GM18517 (cell line): ENCODE data around the gene SNX18.
"Not testable (repeated sequence)": the region's sequence is repeated elsewhere in the genome, so short reads cannot be mapped to it uniquely, and the experiment has no call there.

Source experiments
- ATAC-seq: cut with Tn5 transposase; IDR thresholded peaks from one replicate; pipeline ENCODE4 v1.9.1; 2021; ENCODE audit warnings: mild to moderate bottlenecking, moderate library complexity; ENCODE audit not compliant: unreplicated experiment

SNX18 gene

DNA sequence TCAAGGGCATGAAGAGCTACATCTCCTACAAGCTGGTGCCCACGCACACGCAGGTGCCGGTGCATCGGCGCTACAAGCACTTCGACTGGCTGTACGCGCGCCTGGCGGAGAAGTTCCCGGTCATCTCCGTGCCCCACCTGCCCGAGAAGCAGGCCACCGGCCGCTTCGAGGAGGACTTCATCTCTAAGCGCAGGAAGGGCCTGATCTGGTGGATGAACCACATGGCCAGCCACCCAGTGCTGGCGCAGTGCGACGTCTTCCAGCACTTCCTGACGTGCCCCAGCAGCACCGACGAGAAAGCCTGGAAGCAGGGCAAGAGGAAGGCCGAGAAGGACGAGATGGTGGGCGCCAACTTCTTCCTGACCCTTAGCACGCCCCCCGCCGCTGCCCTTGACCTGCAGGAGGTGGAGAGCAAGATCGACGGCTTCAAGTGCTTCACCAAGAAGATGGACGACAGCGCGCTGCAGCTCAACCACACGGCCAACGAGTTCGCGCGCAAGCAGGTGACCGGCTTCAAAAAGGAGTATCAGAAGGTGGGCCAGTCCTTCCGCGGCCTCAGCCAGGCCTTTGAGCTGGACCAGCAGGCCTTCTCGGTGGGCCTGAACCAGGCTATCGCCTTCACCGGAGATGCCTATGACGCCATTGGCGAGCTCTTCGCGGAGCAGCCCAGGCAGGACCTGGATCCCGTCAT lies 1.4 kb downstream of the SNX18 start:
- no peak for ATAC-seq

DNA sequence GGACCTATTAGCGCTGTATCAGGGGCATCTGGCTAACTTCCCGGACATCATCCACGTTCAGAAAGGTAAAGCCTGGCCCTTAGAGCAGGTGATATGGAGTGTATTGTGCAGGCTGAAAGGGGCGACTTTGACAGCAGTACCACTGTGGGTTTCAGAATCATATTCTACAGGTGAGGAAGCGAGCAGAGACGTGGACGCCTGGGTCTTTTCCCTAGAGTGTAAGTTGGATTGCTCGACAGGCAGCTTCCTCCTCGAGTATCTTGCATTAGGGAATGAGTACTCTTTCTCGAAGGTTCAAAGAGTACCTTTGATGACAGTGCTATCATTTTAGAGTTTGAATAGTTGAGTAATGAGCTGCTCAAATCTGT lies 1.9 kb downstream of the SNX18 start:
- no peak for ATAC-seq

DNA sequence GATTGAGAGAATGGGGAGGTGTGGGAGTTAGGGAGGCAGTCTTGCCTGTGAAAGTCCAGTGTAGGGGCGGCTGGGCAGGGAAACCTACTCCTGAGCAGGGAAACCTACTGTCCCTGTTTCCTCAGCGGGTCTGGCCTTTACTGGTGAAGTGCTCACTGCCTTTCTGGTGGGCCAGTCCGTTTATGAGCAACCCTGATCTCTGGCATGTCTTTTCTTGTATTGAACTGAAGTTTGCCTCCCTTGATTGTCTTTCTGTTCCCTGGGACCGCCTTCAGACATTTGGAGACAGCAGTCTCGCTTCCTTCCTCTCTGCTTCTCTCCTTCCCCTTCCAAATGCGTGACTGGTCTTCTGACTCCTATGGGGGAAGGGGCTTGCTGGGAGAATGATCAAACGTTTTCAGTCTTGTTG lies 2.9 kb downstream of the SNX18 start:
- ATAC-seq, result no peak

DNA sequence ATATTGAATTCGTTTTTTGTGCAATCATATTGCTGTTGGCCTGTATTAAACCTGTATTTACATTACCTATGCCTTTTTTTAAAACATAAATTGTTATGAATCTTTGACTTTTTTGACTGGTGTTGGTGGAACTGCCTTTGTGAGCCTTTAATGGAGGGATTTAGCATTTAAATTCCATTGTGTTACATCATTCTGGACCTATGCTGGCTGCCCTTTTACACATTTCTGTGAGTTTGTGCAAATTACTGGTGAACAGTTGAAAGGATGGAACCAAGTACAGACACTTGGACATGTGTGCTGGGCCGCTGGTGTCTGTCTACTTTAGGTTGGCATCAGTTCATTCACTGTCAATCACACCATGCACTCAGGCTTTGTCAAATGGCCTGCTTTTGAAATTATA lies 3.4 kb downstream of the SNX18 start:
- no peak for ATAC-seq

DNA sequence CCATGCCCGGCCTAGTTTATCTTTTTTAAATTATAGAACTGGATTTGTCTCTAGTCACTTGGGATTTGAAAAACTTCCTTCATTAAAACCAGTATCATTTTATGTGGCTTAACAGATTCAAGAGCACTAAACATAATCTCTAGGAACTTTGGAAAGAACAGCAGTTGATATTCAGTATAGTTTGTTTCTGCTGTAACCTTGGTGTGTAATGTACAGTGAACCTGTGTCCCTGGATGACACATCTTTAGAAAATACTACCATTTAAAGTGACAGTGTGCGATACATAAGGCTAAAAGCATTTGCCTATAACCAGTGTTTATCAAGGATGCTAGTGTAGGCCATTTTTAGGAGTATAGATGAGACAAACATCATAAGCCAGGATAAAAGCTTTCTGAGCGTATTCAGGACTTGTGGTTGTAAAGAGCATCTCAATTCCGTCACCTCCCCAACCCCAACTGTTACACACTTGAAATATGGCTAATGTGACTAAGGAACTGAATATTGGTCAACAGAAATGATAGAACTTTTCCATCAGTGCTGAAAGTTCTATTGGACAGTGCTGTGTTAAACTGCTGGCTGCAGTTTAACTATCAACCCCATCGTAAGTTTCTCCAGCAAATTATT lies 4.4 kb downstream of the SNX18 start:
- ATAC-seq, result no peak

DNA sequence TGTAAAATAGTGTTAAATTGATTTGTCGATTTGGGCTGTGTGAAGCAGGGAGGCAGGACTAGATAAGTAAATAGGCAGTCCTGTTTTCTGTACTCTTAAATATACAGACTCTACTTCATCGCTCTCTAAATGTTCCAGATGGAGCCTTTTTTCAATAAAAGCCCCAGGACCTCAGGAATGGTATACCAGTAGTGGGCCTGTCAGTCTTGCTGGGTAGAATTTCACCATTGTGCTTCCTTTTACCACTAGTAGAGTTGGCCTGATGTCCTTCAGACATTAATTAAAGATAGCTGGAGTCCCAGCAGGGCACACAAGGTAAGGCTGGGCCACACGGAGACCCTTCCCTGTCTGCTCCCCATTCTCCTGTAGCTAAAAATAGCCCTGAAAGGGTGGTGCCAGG lies 6.0 kb downstream of the SNX18 start:
- ATAC-seq, result no peak

DNA sequence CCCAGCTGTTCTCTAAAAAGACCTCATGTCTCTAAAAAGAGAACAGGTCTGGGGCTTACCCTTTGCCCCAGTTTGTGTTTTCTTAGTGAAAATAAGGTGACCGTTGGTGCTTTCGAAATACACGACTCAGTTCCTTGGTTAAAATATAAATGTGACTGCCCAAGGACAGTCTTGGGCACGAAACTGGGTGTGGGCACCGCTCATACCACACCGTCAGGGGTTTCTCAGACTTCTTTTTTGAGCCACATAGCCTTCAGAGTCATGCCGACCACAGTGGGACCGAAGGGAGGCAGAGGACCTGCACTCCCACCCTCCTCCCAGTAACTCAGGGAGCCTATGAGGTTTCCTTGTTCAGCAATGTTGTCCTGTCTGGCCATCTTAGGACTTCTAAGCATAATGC lies 6.5 kb downstream of the SNX18 start:
- ATAC-seq, result no peak

DNA sequence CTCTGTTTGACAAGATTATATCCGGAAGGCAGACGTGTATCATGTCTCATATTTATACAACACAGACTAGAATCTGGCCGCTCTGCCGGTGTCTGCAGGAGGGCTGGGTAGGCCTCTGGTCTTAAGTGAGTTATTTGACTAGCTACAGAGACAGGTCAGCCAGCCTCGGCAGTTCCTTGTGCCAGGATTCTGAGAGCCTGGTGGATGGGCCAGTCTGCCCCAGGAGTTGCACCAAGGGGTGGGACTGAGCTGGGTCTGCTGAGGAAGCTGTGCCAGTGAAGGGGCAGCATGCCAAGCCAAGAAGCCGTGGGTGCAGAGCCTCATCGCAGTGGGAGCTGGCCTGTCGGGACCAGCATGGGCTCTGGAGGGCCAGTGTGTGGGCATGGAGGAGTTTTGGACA lies 7.1 kb downstream of the SNX18 start:
- ATAC-seq, result no peak

DNA sequence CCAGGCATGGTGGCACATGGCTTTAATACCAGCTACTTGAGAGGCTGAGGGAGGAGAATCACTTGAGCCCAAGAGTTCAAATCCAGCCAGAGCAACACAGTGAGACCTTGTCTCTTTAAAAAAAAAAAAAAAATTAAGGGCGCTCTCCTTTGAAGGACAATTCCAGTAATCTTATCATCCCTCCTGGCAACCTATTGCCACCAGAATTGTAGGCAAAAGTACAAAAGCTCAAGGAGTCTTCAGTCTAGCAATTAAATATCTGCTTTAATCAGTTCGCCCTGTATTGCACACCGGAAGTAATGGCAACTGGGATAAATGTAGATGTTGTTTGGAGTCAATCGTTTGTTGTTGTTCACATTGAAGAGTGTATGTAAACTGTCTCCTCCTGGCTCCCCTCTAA lies 7.7 kb downstream of the SNX18 start:
- no peak for ATAC-seq

DNA sequence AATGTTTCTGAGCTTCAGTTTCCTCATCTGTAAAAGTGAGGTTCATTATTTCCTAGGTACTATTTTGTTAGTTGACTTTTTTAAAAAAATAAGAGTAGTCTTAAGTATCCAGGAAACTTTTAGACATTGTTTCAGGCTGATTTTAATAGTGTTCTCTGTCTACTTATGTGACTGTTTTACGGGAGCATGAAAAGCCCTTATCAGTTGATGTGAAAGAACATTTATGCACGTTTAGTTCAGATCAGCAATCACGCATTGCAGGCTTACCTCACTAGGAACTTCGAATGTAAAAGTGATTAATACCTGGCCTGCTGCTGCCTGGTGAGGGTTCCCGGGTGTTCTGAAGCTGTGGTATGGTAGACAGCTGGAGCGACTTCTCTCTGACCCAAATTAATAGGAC lies 8.1 kb downstream of the SNX18 start:
- no peak for ATAC-seq

DNA sequence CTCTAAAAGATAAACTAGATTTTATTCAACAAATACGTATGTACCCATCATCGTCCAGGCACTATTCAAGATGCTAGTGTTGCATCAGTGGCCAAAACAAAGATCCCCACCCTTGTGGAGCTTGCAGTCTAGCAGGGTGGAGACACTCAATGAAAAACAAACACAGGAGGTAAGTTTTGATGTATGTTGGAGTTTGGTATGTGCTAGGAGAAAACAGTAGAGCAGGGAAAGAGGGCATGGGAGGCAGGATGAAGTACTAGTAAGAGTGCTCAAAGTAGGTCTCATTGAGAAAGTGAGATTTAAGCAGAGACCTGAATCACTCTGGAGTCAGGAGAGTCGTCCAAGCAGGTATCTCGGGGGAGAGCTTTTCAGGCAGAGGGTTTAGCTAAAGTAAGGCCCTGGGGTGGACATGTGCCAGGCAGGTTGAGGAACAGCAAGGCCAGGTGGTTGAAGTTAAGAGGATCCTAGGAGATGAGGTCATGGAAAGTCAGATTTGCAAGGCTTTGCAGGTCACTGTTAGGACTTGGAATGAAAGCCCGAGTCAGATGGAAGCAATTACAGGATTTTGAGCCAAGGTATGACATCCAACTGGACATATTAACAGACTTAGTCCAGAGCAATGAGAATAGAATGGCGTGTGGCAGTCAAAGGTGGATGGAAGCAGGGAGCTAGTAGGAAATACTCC lies 9.2 kb downstream of the SNX18 start:
- no peak for ATAC-seq

DNA sequence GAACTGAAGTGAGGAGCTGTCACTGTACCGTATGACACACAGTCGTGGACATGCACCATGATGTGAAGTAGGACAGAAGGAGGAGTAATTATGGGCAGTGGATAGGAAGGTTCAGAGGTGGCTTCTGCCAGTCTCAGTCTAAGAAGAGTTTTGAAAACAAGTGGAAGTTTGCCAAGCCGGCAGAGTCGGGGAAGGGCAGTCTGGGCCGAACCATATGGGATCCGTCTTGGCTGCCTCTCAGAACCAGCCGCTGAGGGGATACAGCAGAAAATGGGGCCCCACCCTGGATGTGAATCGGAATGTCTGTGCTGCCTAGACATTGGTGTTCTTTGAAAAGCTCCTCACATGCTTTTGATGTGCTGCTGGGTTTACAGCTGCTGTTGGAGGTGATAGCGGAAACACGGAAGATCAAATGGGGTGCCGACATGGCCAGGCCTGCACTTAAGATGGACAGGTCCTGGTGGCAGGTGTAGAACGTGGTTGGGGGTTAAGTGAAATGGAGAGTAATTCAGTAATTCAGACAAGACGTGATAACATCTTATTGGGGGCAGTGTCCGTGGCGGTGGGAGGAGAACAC lies 11.2 kb downstream of the SNX18 start:
- ATAC-seq, result no peak

DNA sequence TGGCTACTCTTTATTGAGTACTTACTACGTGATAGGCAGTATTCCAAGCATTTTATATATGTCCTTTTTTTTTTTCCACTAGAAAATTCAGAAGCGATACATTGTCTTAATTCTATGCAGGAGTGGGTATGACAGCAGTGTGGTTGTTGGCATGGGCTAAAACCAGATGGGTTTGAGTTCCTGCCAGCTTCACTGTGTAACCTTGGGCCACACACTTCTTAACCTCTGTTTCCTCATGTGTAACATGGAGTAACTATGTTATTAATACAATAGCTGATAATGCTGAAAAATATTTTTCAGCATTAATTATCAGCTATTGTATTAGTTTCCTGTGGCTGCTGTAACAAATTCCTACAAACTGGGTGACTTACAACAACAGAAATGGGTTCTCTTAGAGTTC lies 12.0 kb downstream of the SNX18 start:
- ATAC-seq, result no peak

DNA sequence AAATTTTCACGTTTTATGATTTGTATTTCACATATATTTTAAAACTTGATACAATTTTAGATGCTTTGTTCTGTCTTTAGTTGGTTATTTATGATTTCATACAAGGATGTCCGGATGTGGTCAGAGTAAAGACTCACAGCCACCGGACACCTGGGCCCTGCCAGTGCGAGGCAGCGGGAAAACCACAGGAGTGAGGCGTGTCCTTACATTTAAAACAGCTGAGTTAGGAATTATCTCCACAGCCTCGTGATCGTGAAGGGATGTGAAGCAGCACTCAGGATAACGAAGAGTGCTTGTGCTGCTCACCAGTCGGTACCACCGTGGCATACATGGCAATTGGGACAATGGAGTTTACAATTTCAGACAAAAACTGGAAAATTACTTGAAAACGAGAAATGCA lies 14.0 kb downstream of the SNX18 start:
- no peak for ATAC-seq

DNA sequence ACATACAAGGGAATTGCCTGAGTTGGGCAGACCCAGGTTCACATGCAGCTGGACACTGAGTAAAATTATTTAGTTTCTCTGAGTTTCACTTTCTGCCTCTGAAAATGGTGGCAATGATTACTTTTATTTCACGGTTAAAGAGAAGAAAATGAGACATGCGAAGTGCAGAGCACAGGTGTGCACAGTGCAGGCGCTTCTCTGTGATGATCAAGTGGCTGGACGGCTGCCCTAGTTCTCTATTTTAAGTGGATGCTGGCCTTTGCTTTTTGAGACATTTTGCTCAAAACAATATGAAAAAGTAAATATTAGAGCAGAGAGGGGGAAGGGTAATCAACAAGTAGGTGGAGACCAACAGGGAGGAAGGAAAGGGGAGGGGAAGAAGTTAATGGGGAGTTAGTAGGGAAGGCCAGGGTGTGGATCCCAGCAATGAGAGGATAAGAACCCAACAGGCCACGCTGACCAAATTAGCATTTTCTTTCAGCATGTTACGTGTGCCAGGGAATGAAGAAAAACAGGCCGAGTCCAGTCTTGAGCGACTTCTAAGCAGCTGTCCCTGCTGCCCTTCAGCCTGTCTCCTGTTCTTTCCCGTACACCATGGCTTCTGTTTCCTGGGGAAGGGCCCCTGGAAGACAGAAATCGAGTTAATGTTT lies 16.1 kb downstream of the SNX18 start:
- no peak for ATAC-seq

DNA sequence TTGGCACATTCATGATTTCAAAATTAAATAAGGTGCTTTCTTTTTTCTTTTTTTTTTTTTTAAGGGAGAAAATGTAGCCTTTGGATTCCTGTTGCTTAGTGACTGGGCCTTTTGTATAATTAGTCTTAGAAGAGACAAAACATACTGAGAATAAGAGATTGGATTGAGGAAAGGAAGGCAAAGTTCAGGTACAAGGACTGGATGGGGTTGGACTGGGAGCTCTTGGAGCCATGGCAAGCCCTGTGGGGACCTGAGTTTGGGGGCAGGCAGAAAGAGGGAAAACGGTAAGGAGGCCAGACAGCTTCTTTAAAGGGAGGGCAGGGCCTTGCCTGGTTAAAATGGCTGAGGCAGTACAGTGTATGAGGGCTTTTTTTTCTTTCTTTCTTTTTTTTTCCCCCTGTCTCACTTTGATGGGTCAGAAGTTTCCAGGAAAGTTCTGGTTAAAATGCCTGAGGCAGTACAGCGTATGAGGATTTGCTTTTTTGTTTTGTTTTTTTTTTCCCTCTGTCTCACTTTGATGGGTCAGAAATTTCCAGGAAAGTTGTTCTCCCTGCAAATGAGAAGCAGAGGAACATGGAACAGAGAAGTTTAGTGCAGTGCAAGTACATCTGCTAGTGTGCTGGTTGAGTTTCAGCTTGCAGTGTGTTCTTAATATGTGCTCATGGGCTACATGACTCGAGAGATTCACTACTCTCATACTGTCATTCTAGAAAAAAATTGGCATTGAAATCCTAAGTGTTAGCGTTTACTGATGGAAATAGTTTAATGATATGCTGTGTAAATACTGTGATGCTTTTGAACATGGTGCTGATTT lies 16.8 kb downstream of the SNX18 start:
- ATAC-seq, result no peak

DNA sequence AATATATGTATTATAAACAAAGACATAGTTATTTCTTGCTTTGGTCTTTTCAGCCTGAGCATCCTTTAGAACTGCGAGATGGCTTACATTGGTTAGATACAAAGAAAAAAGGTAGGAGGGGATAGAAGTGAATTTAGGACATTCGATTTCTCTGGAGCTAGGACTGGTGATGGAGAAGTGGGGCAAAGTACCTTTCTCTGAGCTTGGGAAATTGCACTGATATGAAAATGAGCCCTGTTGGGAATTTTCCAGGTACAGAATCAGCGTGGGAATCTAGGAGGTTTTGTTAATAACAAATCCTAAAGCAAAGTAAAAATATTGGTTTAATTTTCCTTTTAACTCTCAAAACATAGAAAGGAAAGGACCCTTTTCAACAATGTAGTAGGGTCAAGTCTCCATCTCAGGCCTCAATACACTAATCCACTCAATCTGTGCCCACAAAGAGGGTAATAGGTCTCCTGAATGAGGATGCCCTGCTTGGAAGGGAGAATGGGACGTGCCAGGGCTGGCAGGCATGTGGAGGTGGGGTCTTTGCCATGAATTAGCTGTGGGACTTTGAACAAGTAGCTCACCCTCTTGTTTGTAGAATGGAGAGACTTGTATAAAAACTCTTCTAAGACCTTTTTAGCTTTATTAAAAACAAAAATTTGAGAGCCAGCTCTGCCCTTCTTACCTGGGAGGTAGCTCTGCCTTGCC lies 17.7 kb downstream of the SNX18 start:
- ATAC-seq, result no peak

DNA sequence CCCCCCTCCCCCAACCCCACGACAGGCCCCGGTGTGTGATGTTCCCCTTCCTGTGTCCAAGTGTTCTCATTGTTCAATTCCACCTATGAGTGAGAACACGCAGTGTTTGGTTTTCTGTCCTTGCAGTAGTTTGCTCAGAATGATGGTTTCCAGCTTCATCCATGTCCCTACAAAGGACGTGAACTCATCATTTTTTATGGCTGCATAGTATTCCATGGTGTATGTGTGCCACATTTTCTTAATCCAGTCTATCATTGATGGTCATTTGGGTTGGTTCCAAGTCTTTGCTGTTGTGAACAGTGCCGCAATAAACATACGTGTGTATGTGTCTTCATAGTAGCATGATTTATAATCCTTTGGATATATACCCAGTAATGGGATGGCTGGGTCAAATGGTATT lies 18.8 kb downstream of the SNX18 start:
- not testable (repeated sequence) for ATAC-seq

DNA sequence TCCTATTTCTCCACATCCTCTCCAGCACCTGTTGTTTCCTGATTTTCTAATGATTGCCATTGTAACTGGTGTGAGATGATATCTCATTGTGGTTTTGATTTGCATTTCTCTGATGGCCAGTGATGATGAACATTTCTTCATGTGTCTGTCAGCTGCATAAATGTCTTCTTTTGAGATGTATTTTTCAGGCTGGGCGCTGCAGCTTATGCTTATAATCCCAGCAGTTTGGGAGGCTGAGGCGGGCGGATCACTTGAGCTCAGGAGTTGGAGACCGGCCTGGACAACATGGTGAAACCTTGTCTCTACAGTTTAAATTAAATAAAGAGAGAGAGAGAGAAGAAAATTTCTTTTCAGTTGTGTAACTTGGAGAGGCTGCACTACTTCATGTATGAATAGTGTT lies 19.3 kb downstream of the SNX18 start:
- ATAC-seq, result not testable (repeated sequence)

DNA sequence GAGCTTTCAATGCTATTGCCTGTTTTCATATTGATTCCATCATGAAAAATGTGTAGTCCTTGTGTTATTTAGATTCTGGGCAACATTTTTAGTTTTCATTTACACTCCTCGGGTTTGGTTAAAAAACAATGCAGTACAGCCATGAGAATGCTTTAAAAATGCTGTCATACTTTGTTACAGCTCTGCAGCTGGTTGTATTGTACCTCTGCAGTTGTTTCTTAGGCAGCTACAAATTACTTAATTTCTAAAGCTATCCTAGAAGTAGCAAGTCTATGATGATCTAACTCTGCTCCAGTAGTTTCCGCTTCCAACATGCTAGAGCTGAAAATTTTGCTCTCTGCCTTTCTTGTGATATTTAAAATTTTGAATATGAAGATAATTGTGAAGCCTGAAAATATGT lies 20.2 kb downstream of the SNX18 start:
- ATAC-seq, result no peak
